H9 (cell line): ENCODE results near the gene TRIM68. TPM values are rescaled to one million over a fixed set of nuclear protein-coding genes. Genes with fewer than 3 reads are reported as not detected.

Experiments used
- DNase-seq: peaks from one replicate; pipeline ENCODE4 v3.0.0-alpha.2; 2017
- H2AFZ ChIP-seq: one replicate; pipeline ENCODE4 v1.6.1; 2013; ENCODE audit warnings: mild to moderate bottlenecking, low read length, control low read depth, moderate library complexity
- H2AK5ac ChIP-seq: 2 replicates; pipeline ENCODE4 v1.6.1; 2013; ENCODE audit warnings: low read length, control low read depth, mixed read lengths; ENCODE audit not compliant: insufficient read length
- H2BK120ac ChIP-seq: one replicate; pipeline ENCODE4 v1.6.1; 2013; ENCODE audit warnings: low read depth, mild to moderate bottlenecking, low read length, control low read depth, inconsistent platforms; ENCODE audit not compliant: poor library complexity, severe bottlenecking
- H2BK12ac ChIP-seq: 2 replicates; pipeline ENCODE4 v1.6.1; 2013; ENCODE audit warnings: low read length, control low read depth, mixed read lengths, low read depth; ENCODE audit not compliant: insufficient read length
- H2BK15ac ChIP-seq: 2 replicates; pipeline ENCODE4 v1.6.1; 2013; ENCODE audit warnings: low read depth, low read length, control low read depth
- H2BK20ac ChIP-seq: one replicate; pipeline ENCODE4 v1.6.1; 2013; ENCODE audit warnings: low read depth, mild to moderate bottlenecking, low read length, control low read depth, inconsistent platforms; ENCODE audit not compliant: poor library complexity, severe bottlenecking
- H2BK5ac ChIP-seq: 2 replicates; pipeline ENCODE4 v1.6.1; 2013; ENCODE audit warnings: low read length, control low read depth, mixed read lengths; ENCODE audit not compliant: insufficient read length
- H3K14ac ChIP-seq: 2 replicates; pipeline ENCODE4 v1.6.1; 2013; ENCODE audit warnings: low read length, control low read depth; ENCODE audit not compliant: insufficient read depth
- H3K18ac ChIP-seq: 2 replicates; pipeline ENCODE4 v1.6.1; 2013; ENCODE audit warnings: low read depth, mild to moderate bottlenecking, mixed read lengths, low read length, control low read depth; ENCODE audit not compliant: insufficient read length
- H3K23ac ChIP-seq: 2 replicates; pipeline ENCODE4 v1.6.1; 2013; ENCODE audit warnings: low read length, control low read depth, mixed read lengths, low read depth; ENCODE audit not compliant: insufficient read length
- H3K23me2 ChIP-seq: 2 replicates; pipeline ENCODE4 v1.6.1; 2013; ENCODE audit warnings: low read depth, mild to moderate bottlenecking, mixed read lengths, low read length, control low read depth; ENCODE audit not compliant: insufficient read length, poor library complexity, severe bottlenecking
- H3K27ac ChIP-seq: 2 replicates; pipeline ENCODE4 v1.5.1; 2013; ENCODE audit warnings: low read length, control low read depth, mixed read lengths, low read depth; ENCODE audit not compliant: insufficient read length
- H3K27me3 ChIP-seq: 2 replicates; pipeline ENCODE4 v1.6.1; 2013; ENCODE audit warnings: low read length, control low read depth, inconsistent platforms; ENCODE audit not compliant: insufficient read depth
- H3K4ac ChIP-seq: 2 replicates; pipeline ENCODE4 v1.6.1; 2013; ENCODE audit warnings: low read depth, mild to moderate bottlenecking, control low read depth, inconsistent platforms, low read length, moderate library complexity
- H3K4me1 ChIP-seq: 2 replicates; pipeline ENCODE4 v1.6.1; 2013; ENCODE audit warnings: low read length, control low read depth, inconsistent platforms; ENCODE audit not compliant: insufficient read depth
- H3K4me2 ChIP-seq: 2 replicates; pipeline ENCODE4 v1.6.1; 2013; ENCODE audit warnings: low read length, control low read depth, mixed read lengths; ENCODE audit not compliant: insufficient read length, insufficient read depth
- H3K56ac ChIP-seq: 2 replicates; pipeline ENCODE4 v1.6.1; 2013; ENCODE audit warnings: low read depth, mild to moderate bottlenecking, mixed read lengths, low read length, control low read depth; ENCODE audit not compliant: insufficient read length
- H3K79me1 ChIP-seq: 2 replicates; pipeline ENCODE4 v1.6.1; 2013; ENCODE audit warnings: low read depth, mild to moderate bottlenecking, moderate library complexity, low read length, control low read depth, inconsistent platforms; ENCODE audit not compliant: insufficient read depth, poor library complexity, severe bottlenecking
- H3K79me2 ChIP-seq: 2 replicates; pipeline ENCODE4 v1.6.1; 2013; ENCODE audit warnings: low read length, control low read depth, inconsistent platforms; ENCODE audit not compliant: insufficient read depth
- H3K9ac ChIP-seq: 2 replicates; pipeline ENCODE4 v1.6.1; 2013; ENCODE audit warnings: low read length, control low read depth, mixed read lengths; ENCODE audit not compliant: insufficient read length; ENCODE audit errors: extremely low read depth
- H3K9me3 ChIP-seq: one replicate; pipeline ENCODE4 v1.6.1; 2013; ENCODE audit warnings: low read depth, low read length, inconsistent platforms; ENCODE audit not compliant: control insufficient read depth
- H3T11ph ChIP-seq: one replicate; pipeline ENCODE4 v1.6.1; 2013; ENCODE audit warnings: mild to moderate bottlenecking, low read length, control low read depth, inconsistent platforms
- H4K20me1 ChIP-seq: one replicate; pipeline ENCODE4 v1.6.1; 2013; ENCODE audit not compliant: control insufficient read depth, insufficient read length, insufficient read depth
- H4K5ac ChIP-seq: 2 replicates; pipeline ENCODE4 v1.6.1; 2013; ENCODE audit warnings: low read depth, mild to moderate bottlenecking, mixed read lengths, low read length, control low read depth; ENCODE audit not compliant: insufficient read length
- H4K8ac ChIP-seq: replicated peaks from 2 replicates; pipeline ENCODE4 v1.6.1; 2013; ENCODE audit warnings: low read length, control low read depth, mixed read lengths, low read depth; ENCODE audit not compliant: insufficient read length
- H4K91ac ChIP-seq: 2 replicates; pipeline ENCODE4 v1.6.1; 2013; ENCODE audit warnings: low read depth, mild to moderate bottlenecking, moderate library complexity, mixed read lengths, low read length, control low read depth; ENCODE audit not compliant: insufficient read length
- H3K27ac Mint-ChIP-seq, 3 experiments: 2 replicates in 2 of 3; 3 replicates in 1 of 3; pipeline ENCODE4 v1.8.0; 2020 to 2021; ENCODE audit warnings: mixed read lengths in 3 of 3, mild to moderate bottlenecking in 1 of 3, moderate library complexity in 1 of 3
- H3K27me3 Mint-ChIP-seq: 2 replicates; pipeline ENCODE4 v1.8.0; 2021; ENCODE audit warnings: low read depth, mild to moderate bottlenecking, moderate library complexity, mixed read lengths
- H3K36me3 Mint-ChIP-seq, 3 experiments: 2 replicates in 2 of 3; 3 replicates in 1 of 3; pipeline ENCODE4 v1.8.0; 2020 to 2021; ENCODE audit warnings: low read depth in 3 of 3, mixed read lengths in 3 of 3; ENCODE audit not compliant: insufficient read depth in 1 of 3
- H3K4me1 Mint-ChIP-seq, 2 experiments: 2 replicates each; pipeline ENCODE4 v1.8.0; 2020; ENCODE audit warnings: mixed read lengths in 2 of 2
- H3K4me3 Mint-ChIP-seq, 2 experiments: 2 replicates in 1 of 2; 3 replicates in 1 of 2; pipeline ENCODE4 v1.8.0; 2020 to 2021; ENCODE audit warnings: mild to moderate bottlenecking in 2 of 2, mixed read lengths in 2 of 2, moderate library complexity in 1 of 2
- H3K9me3 Mint-ChIP-seq, 2 experiments: 2 replicates in 1 of 2; 3 replicates in 1 of 2; pipeline ENCODE4 v1.8.0; 2020; ENCODE audit warnings: mild to moderate bottlenecking in 2 of 2, mixed read lengths in 2 of 2, moderate library complexity in 1 of 2
- CTCF ChIP-seq: fragments of 200-600 bp; sonication (generic); conservative IDR thresholded peaks from 3 replicates; pipeline ENCODE4 v1.8.0; 2021; ENCODE audit warnings: antibody characterized with exemption, mild to moderate bottlenecking
- WGBS: extraction: QIAGEN DNeasy Blood & Tissue Kit; methylation state at CpG from one replicate; pipeline ENCODE4 v1.1.7; 2013; ENCODE audit warnings: missing lambda C conversion rate, low lambda C conversion rate, mixed read lengths; ENCODE audit not compliant: insufficient read length; ENCODE audit errors: extremely low coverage; 5-methylcytosine and 5-hydroxymethylcytosine counted together
- total RNA-seq: library from RNA; stranded (reverse); gene quantifications from 2 replicates; pipeline ENCODE4 v1.2.1, GENCODE V29; 2021

TRIM68 gene
- total RNA-seq, 1 experiment from 2014 or later = 9.9 TPM

GRCh38 chr11:4610258-4610935, 2.4 kb upstream of the TRIM68 start:
- no peak overlapping the region for H3T11ph ChIP-seq

More at GRCh38 chr11:4610258-4610935, 2.4 kb upstream of the TRIM68 start:
- H2BK5ac ChIP-seq = no peak overlapping the region
- H3K4me2 ChIP-seq = no peak overlapping the region
- no peak overlapping the region for H2AFZ ChIP-seq
- no CpG with 5 or more reads among the region's 3 CpGs for WGBS
- H3K79me1 ChIP-seq = no peaks in the 10 kb centered on the region
- H2BK12ac ChIP-seq = no peak overlapping the region
- H3K79me2 ChIP-seq = no peaks in the 10 kb centered on the region
- no peak for DNase-seq
- no peak overlapping the region for H4K5ac ChIP-seq
- H3K9me3 ChIP-seq = no peaks in the 10 kb centered on the region
- no peaks in the 10 kb centered on the region for H3K23me2 ChIP-seq
- H3K56ac ChIP-seq = no peak overlapping the region
- no peaks in the 10 kb centered on the region for H3K4me1 ChIP-seq
- H3K18ac ChIP-seq = no peak overlapping the region
- H2BK20ac ChIP-seq = no peak overlapping the region
- H2AK5ac ChIP-seq = no peak overlapping the region
- H3K9ac ChIP-seq = no peak overlapping the region
- no peak overlapping the region for H4K91ac ChIP-seq
- H3K23ac ChIP-seq = no peak overlapping the region
- Mint-ChIP-seq H3K36me3 (no peaks in the 10 kb centered on the region), H3K4me3 (no peak overlapping the region), H3K4me1 (peaks cover 7 to 9% of the 10 kb centered on the region in 2 experiments), H3K9me3 (no peaks in the 10 kb centered on the region), H3K27me3 (peaks cover 21% of the 10 kb centered on the region), H3K27ac (no peak overlapping the region)
- H2BK15ac ChIP-seq = no peak overlapping the region
- no peaks in the 10 kb centered on the region for H4K20me1 ChIP-seq
- no peak overlapping the region for H2BK120ac ChIP-seq
- H3K4ac ChIP-seq = no peak overlapping the region
- no peak for TF ChIP-seq CTCF
- no peak overlapping the region for H3K27ac ChIP-seq
- no peak overlapping the region for H3K14ac ChIP-seq
- H4K8ac ChIP-seq = no peak overlapping the region
- H3K27me3 ChIP-seq = no peaks in the 10 kb centered on the region
